GM12875 (cell line): ENCODE data around the gene DUSP7.

Source experiments
- H3K4me3 ChIP-seq: one replicate; pipeline ENCODE4 v1.5.1; 2011; ENCODE audit warnings: low read depth, low read length, control low read depth
- TF ChIP-seq, protein P1 (sequence below): IDR thresholded peaks from 2 replicates; pipeline ENCODE4 v1.5.1; 2011; ENCODE audit warnings: low read depth, mild to moderate bottlenecking, control low read depth, inconsistent platforms, low read length, moderate library complexity, borderline replicate concordance; ENCODE audit not compliant: insufficient read depth

DUSP7 gene

DNA sequence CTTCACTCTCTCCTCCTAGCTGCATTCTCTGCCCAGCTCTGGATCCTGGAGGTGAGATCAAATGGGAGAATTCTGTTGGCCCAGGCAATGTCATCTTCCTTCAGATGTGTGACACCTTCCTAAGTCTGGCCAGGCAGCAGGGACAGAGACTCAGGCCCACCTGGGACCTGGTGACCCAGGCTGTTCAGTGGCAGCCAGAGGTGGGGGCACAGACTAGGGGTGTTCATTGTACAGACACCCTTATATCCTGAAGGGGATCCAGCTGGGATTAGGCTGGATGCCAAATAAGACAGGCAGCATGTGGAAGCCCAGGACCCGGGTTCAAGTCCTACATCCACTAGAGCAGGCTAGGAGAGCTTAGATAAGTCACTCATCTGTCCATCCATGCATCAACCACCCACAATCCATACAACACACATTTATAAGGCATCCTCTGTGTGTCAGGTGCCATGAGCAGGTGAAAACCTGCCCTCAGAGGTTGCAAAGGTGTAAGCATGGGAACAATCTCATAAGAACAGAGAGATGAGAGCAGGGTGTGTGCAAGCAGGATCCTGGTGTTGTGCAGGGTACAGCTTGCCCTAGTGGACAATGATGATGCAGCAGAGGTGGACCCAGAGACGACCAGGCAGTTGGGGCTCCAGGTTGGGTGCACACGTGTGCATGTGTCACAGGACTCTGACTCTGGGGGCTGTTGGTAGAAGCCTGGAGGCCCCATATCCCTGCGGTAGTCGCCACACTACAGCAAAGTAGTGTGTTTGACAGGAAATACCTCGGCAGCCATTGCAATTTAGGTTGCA lies 42.4 kb downstream of the DUSP7 start:
- H3K4me3 ChIP-seq: no peak overlapping the region
- TF ChIP-seq, protein P1, sequence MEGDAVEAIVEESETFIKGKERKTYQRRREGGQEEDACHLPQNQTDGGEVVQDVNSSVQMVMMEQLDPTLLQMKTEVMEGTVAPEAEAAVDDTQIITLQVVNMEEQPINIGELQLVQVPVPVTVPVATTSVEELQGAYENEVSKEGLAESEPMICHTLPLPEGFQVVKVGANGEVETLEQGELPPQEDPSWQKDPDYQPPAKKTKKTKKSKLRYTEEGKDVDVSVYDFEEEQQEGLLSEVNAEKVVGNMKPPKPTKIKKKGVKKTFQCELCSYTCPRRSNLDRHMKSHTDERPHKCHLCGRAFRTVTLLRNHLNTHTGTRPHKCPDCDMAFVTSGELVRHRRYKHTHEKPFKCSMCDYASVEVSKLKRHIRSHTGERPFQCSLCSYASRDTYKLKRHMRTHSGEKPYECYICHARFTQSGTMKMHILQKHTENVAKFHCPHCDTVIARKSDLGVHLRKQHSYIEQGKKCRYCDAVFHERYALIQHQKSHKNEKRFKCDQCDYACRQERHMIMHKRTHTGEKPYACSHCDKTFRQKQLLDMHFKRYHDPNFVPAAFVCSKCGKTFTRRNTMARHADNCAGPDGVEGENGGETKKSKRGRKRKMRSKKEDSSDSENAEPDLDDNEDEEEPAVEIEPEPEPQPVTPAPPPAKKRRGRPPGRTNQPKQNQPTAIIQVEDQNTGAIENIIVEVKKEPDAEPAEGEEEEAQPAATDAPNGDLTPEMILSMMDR: 0 out of 2 replicates have a peak, but pooled peaks have one; percentile 23

DNA sequence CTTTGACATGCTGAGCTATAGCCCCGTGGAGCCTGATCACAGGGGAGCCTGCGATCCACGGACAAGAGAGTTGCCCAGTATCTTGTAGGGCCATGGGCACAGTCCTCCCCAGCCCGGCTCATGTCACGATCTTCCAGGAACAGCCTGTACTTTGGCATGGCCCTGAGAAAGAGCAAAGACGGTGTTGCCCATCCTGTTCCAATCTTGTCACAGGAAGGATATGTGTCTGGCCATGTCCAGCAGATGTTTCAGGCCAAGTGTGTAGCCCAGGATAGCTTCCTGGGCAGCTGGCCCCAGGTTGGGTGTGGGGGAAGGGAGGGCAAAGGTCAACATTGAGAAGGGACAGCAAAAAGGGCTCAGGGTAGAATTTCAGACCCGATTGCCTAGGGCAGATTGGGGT lies 43.7 kb downstream of the DUSP7 start:
- TF ChIP-seq, protein P1: no peak
- no peak overlapping the region for H3K4me3 ChIP-seq

DNA sequence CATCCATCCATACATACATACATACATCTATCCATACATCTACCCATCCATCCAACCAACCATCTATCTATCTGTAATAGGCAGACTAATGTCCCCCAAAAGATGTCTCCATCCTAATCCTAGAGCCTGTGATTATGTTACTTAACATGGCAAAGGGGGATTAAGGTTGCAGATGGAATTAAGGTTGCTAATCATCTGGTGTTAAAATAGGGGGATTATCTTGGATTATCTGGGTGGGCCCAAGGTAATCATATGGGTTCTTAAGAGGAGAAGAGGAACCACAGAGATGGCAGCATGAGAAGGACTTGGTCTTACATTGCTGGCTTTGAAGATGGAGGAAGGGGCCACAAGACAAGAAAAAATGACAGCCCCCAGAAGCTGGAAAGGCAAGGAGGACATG lies 45.9 kb downstream of the DUSP7 start:
- no peak overlapping the region for H3K4me3 ChIP-seq
- TF ChIP-seq, protein P1: no peak

DNA sequence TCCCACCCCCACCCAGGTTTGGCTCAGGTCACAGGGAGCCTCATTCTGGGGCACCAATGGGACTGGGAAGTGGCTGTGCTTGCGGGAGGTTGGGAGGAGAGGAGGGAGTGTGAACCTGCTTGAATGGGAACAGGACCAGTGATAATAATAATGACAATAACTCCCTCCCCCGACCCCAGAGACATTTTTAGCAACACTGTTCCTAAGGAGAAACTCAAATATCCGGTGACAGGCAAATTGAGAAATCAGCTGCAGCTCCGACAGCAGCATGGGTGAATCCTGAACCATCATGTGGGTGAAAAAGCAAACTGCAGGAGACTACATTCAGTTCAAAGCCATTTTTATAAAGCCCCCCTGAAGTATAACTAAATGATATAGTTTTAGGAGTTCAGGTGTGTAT lies 49.1 kb downstream of the DUSP7 start:
- TF ChIP-seq, protein P1: no peak
- H3K4me3 ChIP-seq: no peak overlapping the region

DNA sequence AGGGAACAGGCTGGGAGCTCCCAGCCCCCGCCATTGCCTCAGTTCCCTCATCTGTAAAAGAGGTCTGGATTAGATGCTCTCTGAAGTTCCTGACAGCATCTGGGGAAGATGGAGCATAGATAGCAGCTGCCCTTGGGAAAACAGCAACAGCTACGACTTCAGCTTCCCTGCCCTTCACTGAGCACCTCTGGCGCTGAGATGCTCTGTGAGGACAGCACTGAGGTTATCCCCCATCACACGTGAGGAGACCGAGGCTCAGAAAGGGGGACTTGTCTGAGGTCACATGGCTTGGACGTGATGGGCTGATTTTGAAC lies 49.6 kb downstream of the DUSP7 start:
- H3K4me3 ChIP-seq: no peak overlapping the region
- TF ChIP-seq, protein P1: no peak

DNA sequence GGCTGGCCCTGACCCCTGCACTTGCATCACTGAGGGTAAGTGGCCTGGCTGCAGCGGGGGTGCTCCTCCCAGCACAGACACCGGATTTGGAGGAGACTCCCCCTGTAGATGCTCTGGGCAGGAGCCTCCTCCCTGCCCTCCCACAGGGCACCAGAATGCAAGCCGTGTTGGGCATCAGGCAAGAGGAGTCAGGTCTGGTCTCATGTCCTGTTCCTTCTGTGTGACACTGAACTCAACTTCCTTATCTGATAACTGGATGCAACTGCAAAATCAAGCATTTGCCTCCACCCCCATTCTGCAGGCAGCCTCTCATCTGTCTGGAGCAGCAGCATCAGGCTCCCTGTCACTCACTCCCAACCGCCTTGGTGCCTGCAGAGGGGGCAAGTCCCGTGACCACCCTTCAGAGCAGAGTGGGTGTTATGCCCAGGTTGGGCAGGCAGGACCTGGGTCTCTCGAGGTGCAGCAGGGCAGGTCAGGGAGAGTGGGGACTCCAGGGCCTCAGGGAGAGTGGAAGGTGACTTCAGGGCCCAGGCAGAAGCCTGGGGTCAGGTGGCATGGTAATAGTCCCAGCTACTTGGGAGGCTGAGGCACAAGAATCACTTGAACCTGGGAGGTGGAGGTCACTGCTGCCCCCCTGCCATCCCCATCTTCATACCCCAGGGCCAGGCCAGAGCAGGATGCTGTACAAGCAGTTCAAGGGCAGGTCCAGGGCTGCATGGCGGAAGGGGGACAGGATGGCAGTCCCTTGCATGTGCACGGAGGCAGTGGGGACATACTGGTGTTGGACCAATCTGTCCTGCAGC lies 50.2 kb downstream of the DUSP7 start:
- no peak overlapping the region for H3K4me3 ChIP-seq

More for the DNA sequence above, 50.2 kb downstream of the DUSP7 start:
- TF ChIP-seq, protein P1: no peak
